ENCODE results near the gene GDAP1L1.
"Not testable (repeated sequence)": the region's sequence is repeated elsewhere in the genome, so short reads cannot be mapped to it uniquely, and the experiment has no call there.

The GDAP1L1 gene

DNA sequence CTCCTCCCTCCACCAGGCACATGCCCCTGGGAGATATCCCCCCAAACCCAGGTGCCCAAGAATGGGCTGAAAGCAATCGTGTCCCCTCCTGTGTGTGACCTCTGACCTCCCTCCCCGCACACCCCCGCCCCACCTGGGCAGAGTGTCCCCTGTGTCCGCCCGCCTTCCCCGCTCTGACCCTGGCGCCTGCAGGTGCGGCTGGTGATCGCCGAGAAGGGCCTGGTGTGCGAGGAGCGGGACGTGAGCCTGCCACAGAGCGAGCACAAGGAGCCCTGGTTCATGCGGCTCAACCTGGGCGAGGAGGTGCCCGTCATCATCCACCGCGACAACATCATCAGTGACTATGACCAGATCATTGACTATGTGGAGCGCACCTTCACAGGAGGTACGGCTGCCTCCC is 9.9 kb downstream of the GDAP1L1 start:
- DNase-seq: no peak

DNA sequence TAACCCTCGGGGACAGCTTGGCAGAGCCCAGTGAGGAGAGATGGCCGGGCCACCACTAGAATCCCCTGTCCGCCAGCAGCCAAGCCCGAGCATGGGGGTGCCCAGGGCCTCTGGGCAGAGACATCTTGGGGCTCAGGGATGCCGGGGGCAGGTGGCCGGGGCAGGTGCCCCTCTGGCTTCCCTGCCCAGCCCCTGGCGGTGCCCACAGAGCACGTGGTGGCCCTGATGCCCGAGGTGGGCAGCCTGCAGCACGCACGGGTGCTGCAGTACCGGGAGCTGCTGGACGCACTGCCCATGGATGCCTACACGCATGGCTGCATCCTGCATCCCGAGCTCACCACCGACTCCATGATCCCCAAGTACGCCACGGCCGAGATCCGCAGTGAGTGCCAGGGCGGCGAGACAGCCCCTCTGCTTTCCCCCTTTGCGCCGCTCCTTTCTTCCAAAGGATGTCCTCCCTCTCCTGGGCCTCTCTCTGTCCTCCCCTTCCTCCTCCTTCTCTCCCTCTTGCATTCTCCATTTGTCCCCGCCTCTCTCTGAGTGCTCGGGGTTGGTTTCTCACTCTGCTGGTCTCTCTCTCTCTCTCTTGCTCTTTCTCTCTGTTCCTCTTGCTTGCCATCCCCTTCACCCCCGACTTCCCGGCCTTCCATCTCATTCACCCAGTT is 11.2 kb downstream of the GDAP1L1 start:
- no peak for DNase-seq

DNA sequence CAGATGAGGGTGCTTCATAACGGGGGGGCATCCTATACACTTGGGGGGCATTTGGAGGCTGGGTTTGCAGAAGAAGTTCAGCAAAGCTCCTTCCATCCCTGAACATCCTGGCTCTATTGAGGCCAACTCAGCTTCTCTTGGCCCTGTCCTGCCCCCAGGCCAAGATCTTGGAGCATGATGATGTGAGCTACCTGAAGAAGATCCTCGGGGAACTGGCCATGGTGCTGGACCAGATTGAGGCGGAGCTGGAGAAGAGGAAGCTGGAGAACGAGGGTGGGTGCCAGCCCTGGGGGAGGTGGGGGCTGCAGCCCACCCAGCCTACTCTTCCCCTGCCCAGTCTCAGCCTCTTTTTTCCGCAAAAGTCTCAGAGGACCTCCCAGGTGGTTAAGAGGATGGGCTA is 17.2 kb downstream of the GDAP1L1 start:
- no peak for DNase-seq

DNA sequence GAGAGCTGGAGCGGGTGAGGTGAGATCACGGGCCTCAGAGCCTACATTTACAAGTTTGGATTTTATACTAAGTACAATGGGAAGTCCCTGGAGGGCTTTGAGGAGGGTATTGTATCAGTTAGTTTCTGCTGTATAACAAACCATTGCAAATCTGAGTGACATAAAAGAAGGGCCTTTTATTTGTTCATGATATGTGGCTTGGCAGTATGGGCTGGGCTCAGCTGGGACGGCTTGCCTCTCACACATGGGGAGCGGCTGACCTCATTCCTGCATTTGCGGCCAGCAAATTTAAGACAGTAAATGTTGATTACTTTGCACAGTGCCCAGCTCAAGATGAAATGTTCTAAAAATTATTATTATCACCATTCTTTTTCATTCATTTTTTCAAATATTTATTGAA is 21.7 kb downstream of the GDAP1L1 start:
- no peak for DNase-seq

DNA sequence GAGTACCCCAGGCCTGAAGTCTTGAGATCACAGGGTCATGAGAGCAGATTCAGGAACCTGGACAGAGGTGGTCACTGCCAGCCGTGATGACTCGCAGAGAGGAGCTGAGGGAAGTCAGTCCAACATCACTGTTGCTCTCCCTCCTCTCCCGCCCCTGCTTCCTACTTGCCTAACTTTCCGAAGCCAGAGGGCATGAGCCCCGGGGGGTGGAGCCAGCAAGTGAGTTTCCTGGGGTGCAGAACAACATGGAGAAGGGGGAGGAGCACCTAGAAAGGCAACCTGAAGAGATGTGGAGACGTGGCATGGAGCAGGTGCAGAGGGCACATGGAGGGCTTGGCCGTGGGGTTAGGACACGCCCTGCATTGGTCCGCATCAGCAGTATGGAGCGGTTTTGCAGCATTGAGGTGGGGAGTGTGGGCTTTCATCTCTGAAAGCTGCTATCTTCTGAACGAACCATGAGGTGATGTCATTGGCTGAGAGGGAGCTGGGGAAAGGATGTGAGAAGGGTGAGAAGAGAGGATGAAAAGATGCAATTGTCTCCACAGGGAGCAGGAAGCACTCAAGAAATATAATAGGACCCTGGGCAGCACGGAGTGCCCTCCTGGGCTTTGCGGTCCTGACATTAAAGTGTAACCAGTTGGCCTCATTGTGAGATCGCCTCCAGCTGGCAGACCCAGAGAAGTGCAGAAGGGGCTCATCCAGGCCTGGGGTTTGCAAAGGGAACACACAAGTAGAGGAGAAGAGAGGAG is 25.0 kb downstream of the GDAP1L1 start:
- DNase-seq: no peak

DNA sequence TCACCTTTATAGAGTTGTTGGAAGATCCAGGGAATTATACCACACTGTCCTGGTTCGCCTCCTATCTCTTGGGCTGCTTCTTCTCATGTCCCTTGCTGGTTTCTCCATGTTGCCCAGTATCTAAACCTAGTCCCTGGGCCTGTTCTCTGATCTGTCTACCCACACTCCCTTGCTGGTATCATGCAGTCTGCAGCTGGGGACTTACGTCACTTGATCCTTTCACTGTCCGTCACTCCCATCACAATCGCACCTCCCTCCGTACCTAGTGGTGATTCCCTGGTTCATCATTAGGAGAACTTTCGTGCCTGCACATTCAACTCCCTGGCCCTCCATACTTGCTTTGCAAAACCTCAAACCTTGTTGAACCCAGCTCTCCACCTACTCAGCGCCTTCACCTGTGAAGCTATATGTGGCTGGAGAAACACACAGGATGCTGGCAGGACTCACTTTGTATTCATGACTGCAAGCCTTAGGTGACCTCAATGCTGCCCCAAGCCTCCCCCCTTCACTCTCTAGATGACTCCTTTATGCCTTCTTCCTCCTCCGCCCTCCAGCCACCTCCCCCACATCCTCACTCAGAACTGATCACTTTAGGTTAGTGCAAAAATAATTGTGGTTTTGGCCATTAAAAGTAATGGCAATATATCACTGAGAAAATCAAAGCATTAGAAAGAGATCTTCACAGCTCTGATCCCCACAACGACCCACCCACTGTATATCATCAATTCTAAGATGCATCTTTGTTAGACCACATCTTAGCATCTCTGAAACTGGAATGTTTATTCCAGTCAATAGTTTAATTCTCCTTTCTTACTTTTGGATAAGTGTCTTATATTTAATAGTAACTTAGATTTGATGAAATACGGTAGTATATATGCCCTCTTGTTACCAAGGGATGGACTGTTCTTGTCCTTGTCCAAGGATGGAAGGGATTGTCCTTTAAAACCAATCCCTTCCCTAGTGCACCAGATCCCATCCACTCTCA is 26.4 kb downstream of the GDAP1L1 start:
- DNase-seq: no peak

DNA sequence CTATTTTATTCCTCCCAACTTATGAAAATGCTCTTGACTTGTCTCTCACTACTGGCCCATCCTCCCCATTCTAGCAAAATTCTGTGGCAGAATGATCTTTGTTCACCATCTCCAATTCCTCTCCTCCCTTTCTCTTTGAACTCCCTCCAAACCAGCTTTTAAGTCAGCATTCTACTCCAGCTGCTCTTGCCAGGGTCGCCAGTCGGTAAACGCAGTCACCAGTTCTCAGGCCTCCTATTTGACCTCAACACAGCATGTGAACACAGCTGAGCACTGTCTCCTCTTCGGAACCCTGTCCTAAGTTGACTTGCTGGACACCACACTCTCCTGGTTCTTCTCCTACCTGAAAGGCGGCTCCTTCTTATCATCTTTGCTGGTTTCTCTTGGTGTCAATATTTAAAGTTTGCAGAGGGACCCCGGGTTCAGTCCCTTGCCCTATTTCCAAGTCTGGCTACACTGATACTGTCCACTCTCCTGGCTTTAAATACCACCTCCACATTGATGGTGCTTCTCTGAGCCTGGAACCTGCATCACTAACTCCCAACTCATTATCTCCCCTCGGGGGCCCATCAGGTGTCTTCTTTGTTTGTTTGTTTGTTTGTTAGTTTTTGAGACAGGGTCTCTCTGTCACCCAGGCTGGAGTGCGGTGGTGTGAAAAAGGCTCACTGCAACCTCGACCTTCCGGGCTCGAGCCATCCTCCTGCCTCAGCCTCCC is 27.4 kb downstream of the GDAP1L1 start:
- DNase-seq: no peak

DNA sequence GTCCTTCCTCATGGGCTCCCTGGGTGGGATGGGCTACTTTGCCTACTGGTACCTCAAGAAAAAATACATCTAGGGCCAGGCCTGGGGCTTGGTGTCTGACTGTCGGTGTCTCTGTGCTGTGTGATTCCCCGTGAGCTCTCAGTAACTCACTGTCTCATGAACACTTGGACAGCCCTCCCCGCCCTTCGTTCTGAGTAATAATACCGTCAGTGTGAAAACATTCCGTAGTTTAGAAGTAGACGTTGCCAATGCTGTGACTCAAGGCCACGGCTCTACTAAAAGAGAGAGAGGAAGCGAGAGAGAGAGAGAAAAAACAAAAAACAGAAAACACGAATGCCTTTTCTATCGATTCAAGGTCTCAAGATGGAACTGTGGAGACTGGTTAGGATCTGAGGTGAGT is 32.1 kb downstream of the GDAP1L1 start:
- no peak for DNase-seq

DNA sequence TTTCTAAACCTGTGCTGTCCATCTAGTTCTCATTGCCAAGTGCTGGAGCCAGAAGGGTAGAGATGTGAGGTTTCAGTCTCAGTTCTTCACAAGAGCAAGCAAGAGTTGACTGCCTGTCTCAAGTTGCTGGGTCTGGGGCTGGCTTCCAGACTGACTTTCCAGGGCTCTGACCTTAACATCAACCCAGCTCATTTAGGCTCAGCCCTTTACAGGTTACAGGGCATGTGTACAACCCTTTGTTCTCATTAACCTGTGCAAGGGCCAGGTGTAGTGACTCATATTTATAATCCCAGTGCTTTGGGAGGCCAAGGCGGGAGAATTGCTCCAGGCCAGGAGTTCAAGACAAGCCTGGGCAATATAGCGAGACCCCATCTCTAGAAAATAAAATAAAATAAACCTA is 33.3 kb downstream of the GDAP1L1 start:
- DNase-seq: no peak

DNA sequence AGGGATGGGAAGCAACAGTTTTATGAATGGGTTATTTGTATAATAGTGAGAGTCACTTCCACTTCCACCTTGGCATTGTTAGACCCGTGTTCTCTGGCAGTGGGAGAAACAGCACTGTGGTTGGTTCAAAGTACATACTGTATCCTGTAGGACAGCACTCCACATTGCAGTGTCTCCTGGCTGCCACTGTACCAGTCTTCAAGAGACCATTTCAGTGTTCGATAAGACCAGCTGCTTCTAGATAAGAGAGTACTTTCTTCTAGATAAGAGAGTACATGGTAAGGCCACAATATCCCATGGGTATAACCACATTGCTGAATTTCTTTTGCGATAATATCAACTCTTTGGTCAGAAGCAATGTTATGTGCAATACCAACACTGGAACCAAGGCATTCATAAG is 35.1 kb downstream of the GDAP1L1 start:
- no peak for DNase-seq

DNA sequence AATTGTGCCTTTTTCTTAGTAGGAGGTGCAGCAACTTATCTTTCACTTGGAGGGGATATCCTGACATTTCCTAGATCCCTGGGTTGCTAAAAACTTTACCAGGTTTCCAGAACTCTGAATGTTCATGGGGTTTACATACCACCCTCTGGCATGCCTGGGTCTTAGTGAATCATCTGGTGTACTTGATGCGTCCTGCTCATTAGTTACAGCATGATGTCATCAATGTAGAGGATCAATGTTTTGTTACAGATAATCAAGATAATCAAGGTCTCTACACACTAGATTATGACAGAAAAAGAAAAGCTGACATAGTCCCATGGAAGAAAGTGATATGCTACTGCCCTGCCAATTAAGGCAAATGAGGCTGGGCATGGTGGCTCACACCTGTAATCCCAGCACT is 36.9 kb downstream of the GDAP1L1 start:
- DNase-seq: no peak

DNA sequence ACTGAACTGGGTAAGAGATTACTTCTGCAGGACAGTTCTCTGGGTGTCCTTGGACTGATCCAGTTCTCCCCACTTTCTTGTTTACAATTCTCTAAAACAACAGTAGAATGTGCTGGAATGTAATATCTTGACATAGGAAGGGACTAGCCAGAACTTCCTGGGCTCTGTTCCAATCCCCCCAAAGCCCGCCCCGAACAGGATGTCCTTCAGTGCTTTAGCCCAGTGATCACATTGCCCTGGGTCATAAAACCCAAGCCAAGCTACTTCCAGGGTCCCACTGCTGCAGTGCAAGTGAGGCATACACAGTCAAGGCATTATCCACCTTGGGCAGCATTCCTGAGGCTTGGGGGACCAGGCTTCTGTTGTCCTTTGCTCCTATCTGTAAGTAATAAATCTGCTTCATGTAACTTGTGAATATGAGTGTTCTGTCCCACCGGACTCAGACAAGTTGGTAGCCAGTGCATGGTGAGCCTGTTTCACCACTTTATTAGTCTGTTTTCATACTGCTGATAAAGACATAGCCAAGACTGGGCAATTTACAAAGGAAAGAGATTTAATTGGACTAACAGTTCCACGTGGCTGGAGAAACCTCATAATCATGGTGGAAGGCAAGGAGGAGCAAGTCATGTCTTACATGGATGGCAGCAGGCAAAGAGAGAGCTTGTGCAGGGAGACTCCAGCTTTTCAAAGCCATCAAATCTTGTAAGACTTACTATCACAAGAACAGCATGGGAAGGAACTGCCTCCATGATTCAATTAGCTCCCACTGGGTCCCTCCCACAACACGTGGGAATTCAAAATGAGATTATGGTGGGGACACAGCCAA is 40.4 kb downstream of the GDAP1L1 start:
- DNase-seq: no peak

DNA sequence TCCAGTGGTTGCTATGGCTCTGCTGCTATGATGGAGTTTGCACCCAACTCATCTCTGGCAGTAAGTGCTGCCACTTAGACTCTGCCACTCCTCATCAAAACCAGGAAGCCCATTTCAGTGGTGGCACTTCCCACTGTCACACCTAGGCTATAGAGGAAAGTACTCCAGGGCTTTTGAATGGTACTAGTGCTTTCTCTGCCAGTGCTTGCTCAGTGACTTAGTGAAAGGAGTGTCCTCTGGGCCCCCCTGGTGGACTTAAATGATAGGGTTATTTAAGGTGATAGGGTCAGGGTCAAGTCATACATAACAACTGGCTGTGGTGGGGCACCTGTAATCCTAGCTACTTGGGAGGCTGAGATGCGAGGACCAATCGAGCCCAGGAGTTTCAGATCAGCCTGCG is 41.1 kb downstream of the GDAP1L1 start:
- DNase-seq: no peak

DNA sequence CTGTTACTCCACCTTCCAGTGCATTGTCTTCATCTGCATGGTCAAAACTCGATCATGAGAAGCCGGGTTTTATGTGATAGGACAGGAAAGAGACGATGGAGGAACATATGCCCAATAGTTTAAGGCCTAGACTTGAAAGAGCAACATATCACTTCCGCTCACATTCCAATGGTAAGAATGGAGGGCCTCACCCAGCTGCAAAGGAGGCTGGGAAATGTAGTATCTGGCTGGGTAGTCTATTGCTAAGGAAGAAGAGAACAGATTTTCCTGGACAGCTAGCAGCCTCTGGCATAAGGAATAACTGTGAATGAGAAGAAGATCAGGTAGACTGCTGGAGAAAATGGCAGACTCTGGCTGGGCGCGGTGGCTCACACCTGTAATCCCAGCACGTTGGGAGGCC is 44.6 kb downstream of the GDAP1L1 start:
- DNase-seq: no peak

DNA sequence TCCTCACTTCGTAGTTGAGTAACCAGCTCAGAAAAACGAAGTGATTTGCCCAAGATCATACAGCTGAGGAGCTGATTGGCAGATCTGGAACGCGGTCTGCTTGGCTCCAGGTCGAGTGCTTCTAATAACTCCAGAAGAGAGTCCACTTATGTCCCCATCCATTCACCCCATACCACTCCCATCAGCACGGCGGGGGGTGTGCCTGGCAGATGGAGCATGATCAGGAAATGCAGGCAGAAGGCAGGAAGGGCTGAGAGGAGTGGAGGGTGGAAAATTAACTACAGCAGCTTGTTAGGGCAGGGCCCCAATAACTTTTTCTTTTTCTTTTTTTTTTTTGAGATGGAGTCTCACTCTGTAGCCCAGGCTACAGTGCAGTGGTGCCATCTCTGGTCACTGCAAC is 48.9 kb downstream of the GDAP1L1 start:
- no peak for DNase-seq

DNA sequence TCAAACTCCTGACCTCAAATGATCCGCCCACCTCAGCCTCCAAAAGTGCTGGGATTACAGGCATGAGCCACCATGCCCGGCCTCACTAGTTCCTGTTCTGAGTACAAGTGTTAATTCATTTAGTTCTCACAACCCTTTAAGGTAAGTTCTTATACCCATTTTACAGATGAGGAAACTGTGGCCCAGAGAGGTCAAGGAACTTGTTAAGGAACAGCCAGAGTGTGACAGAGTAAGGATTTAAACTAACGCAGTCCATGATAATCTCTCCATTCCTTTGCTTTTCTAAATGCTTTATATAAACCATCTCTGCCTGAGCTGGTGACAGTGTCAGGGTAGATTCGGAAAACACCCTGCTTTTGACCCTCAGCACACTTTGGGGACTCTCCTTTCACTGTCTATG is 50.6 kb downstream of the GDAP1L1 start:
- no peak for DNase-seq

DNA sequence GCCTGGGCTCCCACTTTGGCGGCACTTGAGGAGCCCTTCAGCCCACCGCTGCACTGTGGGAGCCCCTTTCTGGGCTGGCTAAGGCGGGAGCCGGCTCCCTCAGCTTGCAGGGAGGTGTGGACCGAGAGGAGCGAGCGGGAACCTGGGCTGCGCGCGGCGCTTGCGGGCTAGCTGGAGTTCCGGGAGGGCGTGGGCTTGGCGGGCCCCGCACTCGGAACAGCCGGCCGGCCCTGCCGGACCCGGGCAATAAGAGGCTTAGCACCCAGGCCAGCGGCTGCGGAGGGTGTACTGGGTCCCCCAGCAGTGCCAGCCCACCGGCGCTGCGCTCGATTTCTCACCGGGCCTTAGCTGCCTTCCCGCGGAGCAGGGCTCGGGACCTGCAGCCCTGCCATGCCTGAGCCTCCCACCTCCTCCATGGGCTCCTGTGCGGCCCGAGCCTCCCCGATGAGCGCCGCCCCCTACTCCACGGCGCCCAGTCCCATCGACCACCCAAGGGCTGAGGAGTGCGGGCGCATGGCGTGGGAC is 52.0 kb downstream of the GDAP1L1 start:
- not testable (repeated sequence) for DNase-seq

DNA sequence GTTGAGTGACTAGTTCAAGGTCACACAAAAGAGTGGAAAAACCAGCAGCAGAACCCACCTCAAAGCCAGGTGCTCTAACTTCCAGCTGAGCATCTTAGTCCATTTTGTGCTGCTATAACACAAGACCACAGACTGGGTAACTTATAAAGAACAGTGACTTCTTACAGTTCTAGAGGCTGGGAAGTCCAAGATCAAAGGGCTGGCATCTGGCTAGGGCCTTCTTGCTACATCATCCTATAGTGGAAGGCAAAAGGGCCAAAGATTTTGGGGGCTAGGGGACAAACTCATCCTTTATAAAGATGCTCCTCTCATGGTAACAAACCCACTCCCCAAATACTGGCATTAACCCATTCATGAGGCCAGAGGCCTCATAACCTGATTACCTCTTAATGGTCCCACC is 54.2 kb downstream of the GDAP1L1 start:
- no peak for DNase-seq

DNA sequence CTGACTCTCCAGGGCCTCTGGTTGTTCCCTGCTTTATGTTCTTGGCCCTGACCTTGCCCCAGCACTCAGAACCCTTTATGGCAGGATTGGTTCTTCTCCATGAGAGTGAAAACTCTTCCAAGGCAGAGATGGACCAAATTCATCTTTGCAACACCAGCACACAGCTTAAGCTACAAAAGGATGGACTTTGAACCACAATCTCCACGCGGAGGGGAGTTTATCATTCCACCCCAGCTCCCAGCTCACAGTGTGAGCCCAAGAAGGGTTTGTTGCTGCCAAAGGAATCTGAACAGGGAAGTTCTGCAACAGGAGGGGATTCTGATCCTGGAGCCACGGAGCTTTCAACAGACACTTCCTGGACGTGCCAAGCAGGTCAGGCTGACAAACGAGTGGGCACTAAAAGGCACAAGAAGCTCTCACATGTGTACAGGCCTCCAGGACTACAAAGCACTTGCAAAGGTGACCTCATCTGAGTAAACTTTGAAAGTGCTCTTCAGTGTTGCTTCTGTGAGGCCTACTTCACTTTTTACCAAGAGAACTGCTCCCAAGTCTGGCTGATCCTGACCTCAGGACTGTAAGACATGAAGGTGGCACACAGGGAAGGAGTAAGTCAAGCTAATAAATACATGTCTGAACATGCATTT is 55.0 kb downstream of the GDAP1L1 start:
- DNase-seq: no peak

DNA sequence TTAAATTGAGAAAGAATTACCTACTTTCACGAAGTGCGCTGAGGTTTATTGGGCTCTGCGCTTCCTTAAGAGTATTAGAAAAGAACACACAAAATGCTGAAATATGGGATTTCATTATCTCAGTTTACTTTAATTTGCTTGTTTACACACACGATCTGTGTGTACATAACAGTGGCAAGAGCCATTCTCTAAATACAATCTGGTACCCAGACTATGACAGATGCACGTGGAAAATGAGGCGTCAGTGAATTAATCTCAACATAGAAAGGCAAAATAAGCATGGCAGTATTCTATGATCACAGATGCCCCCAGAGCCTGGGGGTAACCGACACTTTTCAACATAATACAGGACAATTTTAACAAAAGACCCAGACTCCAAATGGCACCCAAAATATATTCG is 55.6 kb downstream of the GDAP1L1 start:
- DNase-seq: no peak

DNA sequence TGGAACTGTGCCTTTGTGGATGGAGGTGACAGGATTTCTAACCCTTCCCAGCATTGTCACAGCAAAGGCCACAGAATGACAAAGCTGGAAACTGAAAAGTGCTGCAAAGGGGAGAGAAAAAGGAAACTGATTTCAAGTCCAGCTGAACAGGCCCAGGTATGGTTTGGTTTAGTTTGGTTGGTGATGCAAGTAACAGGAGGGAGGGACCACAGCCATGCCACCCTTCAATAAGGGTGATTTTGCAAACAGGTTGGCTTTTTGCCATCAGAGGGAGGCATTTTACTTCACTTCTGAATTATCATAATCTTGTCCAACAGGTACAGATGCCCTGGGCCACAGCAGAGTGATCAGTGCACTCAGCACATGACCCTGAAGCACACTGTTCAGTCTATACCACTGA is 57.3 kb downstream of the GDAP1L1 start:
- DNase-seq: no peak

All from stimulated activated CD4-positive, alpha-beta T cell treated with anti-CD3 and anti-CD28 coated beads, Interleukin-1b, Interleukin-23, amount 100 ng/mL, for 48 hours (primary cell).